VCaP (cell line): ENCODE results near the gene KCNJ1.

ENCODE experiments used
- H3K27ac ChIP-seq: fragments of 450-650 bp; 2 replicates; pipeline ENCODE4 v1.5.1; 2017
- TF ChIP-seq, protein P1 (sequence below): fragments of 450-650 bp; conservative IDR thresholded peaks from 2 replicates; pipeline ENCODE4 v1.5.1; 2017; ENCODE audit warnings: mild to moderate bottlenecking, moderate library complexity

Gene KCNJ1

GRCh38 chr11:128911239-128911638, 44.1 kb upstream of the KCNJ1 start:
- no peak overlapping the region for H3K27ac ChIP-seq
- TF ChIP-seq, protein P1, sequence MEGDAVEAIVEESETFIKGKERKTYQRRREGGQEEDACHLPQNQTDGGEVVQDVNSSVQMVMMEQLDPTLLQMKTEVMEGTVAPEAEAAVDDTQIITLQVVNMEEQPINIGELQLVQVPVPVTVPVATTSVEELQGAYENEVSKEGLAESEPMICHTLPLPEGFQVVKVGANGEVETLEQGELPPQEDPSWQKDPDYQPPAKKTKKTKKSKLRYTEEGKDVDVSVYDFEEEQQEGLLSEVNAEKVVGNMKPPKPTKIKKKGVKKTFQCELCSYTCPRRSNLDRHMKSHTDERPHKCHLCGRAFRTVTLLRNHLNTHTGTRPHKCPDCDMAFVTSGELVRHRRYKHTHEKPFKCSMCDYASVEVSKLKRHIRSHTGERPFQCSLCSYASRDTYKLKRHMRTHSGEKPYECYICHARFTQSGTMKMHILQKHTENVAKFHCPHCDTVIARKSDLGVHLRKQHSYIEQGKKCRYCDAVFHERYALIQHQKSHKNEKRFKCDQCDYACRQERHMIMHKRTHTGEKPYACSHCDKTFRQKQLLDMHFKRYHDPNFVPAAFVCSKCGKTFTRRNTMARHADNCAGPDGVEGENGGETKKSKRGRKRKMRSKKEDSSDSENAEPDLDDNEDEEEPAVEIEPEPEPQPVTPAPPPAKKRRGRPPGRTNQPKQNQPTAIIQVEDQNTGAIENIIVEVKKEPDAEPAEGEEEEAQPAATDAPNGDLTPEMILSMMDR: no peak

GRCh38 chr11:128910576-128910975, 43.5 kb upstream of the KCNJ1 start:
- no peak overlapping the region for H3K27ac ChIP-seq
- TF ChIP-seq, protein P1: no peak

- H3K27ac ChIP-seq: no peak overlapping the region
- TF ChIP-seq, protein P1: no peak
Measured at GRCh38 chr11:128909438-128910125, 42.5 kb upstream of the KCNJ1 start.

DNA sequence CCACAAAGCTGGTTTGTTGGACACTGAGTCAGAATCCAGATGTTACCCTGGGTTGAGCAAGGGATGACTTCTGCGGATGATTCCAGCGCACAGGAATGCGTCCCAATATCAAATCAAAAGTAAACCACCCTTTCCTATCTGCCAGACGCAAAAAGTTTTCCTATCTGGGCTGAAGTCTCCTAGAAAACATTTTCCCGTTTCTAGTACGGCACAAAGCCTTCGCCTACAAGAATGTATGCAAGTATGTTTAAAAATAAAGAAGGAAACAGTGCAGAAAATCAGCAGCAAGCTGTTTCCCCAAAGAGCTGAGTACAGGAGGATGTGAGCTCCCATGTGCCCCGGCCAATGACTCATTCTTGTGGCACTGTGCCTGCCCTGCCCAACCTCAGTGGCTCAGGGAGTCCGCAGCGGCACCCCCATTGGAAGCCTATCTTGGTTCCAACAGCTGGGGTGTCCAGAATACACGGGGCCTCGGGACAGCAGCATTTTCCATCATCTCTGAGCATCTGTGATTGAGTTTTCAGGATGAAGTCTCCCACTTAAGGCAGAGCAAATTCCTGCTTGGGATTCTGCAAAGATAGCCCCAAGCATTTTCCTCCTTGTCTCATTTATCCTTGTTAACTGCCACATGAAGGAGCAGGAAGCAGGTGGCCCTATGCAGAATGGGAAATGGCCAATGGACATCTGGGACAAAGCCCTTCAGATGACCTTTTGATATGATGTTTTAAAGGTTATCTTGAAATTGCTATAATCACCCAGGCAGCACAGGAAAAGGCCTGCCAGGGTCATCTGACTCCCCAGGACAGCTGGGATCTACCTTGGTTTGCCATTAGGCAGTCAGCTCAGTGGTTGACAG, 41.5 kb upstream of the KCNJ1 start:
- TF ChIP-seq, protein P1: no peak
- no peak overlapping the region for H3K27ac ChIP-seq

DNA sequence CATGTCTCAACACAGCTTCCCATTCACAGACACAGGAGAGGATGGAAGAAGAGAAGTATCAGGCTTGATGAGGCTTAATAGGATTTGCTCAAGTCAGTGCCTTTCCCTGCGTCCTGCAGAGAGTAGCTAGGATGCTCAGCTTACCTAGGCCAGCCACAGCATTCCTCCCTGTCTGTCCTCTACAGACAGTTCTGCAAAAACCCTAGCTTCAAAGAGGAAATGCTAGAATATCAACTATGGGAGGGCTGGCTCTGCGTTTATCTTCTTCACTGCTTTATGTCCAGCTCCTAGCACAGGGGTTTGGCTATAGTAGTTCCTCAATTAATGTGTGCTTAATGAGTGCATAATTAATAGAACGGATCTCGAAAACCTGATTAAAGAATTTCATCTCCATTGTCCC, 40.5 kb upstream of the KCNJ1 start:
- no peak overlapping the region for H3K27ac ChIP-seq
- TF ChIP-seq, protein P1: no peak

GRCh38 chr11:128906185-128907050, 39.3 kb upstream of the KCNJ1 start:
- H3K27ac ChIP-seq: peak overlapping the region; percentile 79
- TF ChIP-seq, protein P1: peak; percentile 67
